ENCODE measurements around the gene PNCK.

The PNCK gene

DNA sequence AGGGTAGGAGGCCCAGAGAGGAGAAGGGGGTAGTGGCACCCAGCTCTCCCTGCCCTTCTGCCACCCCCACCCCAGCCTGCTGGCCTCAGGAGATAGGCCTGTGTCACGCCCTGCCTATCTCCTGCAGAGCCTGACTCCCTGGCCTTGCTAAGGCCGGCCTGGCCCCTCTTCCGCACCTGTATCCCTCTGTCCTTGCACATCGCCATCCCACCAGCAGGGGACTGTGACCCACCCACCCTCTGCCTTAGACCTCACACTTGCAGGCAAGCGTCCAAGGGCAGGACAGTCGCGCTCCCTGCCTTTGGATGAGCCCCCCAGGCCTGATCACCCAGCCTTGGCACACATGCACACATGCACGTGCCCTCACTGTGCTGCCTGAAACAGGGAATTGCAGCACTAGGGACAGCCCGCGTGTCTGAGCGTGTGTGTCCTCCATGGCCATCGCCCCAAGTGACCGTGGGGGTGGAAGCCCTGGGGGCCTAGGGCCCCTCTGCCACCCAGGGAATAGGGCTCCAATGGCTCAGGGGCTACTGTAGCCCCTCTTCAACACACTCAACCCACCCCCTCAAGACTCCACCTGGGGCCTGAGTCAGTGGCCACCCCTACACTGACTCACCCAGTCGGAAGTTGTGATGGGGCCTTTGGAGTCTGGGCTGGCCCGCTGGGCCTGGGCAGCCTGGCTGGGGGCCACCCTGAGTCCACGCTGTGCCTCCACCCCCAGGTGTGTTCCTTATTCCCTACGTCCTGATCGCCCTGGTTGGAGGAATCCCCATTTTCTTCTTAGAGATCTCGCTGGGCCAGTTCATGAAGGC lies 16.2 kb upstream of the PNCK start:
- H3K27me3 ChIP-seq (replicated peaks; ENCODE audit: insufficient read depth, low read length): peaks cover 5% of the 10 kb centered on the region; the same call in 1 of the 2 replicates
- no peaks in the 10 kb centered on the region for H3F3A ChIP-seq (ENCODE audit: insufficient read depth, low read length)
- no peaks in the 10 kb centered on the region for H3K9me3 ChIP-seq (replicated peaks; ENCODE audit: insufficient read depth, low read length)
- H2AFZ ChIP-seq (ENCODE audit: low read length): no peak overlapping the region
- H3K79me2 ChIP-seq (ENCODE audit: low read length): no peaks in the 10 kb centered on the region
- H3K36me3 ChIP-seq (replicated peaks; ENCODE audit: insufficient read depth, low read length): no peaks in the 10 kb centered on the region
- no peak overlapping the region for H3K27ac ChIP-seq (ENCODE audit: low read length)
- no peak overlapping the region for H3K4me3 ChIP-seq (ENCODE audit: low read length)
- H3K9ac ChIP-seq (ENCODE audit: low read length): no peak overlapping the region
- TF ChIP-seq, protein P1, sequence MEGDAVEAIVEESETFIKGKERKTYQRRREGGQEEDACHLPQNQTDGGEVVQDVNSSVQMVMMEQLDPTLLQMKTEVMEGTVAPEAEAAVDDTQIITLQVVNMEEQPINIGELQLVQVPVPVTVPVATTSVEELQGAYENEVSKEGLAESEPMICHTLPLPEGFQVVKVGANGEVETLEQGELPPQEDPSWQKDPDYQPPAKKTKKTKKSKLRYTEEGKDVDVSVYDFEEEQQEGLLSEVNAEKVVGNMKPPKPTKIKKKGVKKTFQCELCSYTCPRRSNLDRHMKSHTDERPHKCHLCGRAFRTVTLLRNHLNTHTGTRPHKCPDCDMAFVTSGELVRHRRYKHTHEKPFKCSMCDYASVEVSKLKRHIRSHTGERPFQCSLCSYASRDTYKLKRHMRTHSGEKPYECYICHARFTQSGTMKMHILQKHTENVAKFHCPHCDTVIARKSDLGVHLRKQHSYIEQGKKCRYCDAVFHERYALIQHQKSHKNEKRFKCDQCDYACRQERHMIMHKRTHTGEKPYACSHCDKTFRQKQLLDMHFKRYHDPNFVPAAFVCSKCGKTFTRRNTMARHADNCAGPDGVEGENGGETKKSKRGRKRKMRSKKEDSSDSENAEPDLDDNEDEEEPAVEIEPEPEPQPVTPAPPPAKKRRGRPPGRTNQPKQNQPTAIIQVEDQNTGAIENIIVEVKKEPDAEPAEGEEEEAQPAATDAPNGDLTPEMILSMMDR (IDR thresholded peaks at IDR 0.05; ENCODE audit: low read length): no peak
- TF ChIP-seq EZH2 (optimal IDR thresholded peaks at IDR 0.05; ENCODE audit: low read depth, low read length) (no peak), EZH2phosphoT487 (IDR thresholded peaks at IDR 0.05; ENCODE audit: low read length) (no peak)
- no peaks in the 10 kb centered on the region for H3K9me2 ChIP-seq (replicated peaks; ENCODE audit: insufficient read depth, low read length)
- H3K4me2 ChIP-seq (ENCODE audit: low read depth, low read length): no peak overlapping the region
- H3K4me1 ChIP-seq (ENCODE audit: low read length): no peaks in the 10 kb centered on the region
- H4K20me1 ChIP-seq (ENCODE audit: insufficient read depth, low read length): no peaks in the 10 kb centered on the region
- DNase-seq: no peak

DNA sequence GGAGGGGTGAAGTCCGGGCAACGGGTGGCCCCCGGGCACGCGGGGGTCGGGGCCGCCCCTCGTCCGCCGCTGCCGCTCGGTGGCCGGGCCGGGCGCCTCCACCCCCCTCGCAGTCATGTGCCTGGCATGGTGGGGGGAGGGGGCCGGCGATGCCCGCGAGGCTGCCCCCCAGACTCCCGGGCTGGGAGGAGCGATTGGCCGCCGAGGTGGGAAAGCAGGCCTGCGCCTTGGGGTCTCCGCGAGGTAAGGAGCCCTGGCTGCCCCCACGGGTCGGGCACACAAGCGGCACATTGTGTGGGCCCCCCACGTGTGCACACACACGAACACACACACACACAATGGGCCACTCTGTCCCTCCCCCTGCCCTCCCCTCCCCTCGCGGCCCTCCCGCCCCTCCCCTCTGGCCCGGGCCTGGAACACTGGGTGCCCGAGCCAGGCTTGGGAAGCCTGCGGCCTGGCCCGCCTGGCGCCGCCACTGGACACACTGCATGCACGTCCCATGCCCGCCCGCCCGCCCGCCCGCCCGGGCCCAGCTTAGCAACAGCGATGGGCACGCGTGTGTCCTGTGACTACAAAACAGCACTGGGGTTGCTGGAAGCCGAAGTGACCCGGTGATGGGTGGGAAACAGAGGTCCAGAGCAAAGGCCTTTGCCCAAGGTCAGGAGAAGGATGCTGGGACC lies 15.4 kb upstream of the PNCK start:
- Histone ChIP-seq H3K27me3 (replicated peaks; ENCODE audit: insufficient read depth, low read length) (peaks cover 5% of the 10 kb centered on the region; the same call in 1 of the 2 replicates), H3K9me3 (replicated peaks; ENCODE audit: insufficient read depth, low read length) (no peaks in the 10 kb centered on the region), H3K4me2 (ENCODE audit: low read depth, low read length) (no peak overlapping the region), H3K36me3 (replicated peaks; ENCODE audit: insufficient read depth, low read length) (no peaks in the 10 kb centered on the region), H3K9ac (ENCODE audit: low read length) (no peak overlapping the region), H3K9me2 (replicated peaks; ENCODE audit: insufficient read depth, low read length) (no peaks in the 10 kb centered on the region), H4K20me1 (ENCODE audit: insufficient read depth, low read length) (no peaks in the 10 kb centered on the region), H2AFZ (ENCODE audit: low read length) (no peak overlapping the region), H3K4me3 (ENCODE audit: low read length) (no peak overlapping the region), H3K27ac (ENCODE audit: low read length) (no peak overlapping the region), H3K4me1 (ENCODE audit: low read length) (no peaks in the 10 kb centered on the region), H3F3A (ENCODE audit: insufficient read depth, low read length) (no peaks in the 10 kb centered on the region), H3K79me2 (ENCODE audit: low read length) (no peaks in the 10 kb centered on the region)
- DNase-seq: no peak
- TF ChIP-seq EZH2phosphoT487 (IDR thresholded peaks at IDR 0.05; ENCODE audit: low read length): no peak
- TF ChIP-seq, protein P1 (IDR thresholded peaks at IDR 0.05; ENCODE audit: low read length): no peak
- TF ChIP-seq EZH2 (optimal IDR thresholded peaks at IDR 0.05; ENCODE audit: low read depth, low read length): no peak

DNA sequence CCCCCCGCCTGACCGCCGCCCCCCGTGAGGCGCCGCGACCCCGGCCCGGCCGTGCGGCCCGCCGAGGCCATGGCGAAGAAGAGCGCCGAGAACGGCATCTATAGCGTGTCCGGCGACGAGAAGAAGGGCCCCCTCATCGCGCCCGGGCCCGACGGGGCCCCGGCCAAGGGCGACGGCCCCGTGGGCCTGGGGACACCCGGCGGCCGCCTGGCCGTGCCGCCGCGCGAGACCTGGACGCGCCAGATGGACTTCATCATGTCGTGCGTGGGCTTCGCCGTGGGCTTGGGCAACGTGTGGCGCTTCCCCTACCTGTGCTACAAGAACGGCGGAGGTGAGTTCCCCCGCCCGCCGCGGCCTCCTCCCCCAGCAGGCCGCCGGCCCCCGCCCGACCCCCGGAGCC lies 14.9 kb upstream of the PNCK start:
- H3K9me2 ChIP-seq (replicated peaks; ENCODE audit: insufficient read depth, low read length): no peaks in the 10 kb centered on the region
- no peaks in the 10 kb centered on the region for H3K79me2 ChIP-seq (ENCODE audit: low read length)
- peaks cover 5% of the 10 kb centered on the region; the same call in 1 of the 2 replicates for H3K27me3 ChIP-seq (replicated peaks; ENCODE audit: insufficient read depth, low read length)
- H3K27ac ChIP-seq (ENCODE audit: low read length): no peak overlapping the region
- no peak for DNase-seq
- H4K20me1 ChIP-seq (ENCODE audit: insufficient read depth, low read length): no peaks in the 10 kb centered on the region
- no peaks in the 10 kb centered on the region for H3K36me3 ChIP-seq (replicated peaks; ENCODE audit: insufficient read depth, low read length)
- H2AFZ ChIP-seq (ENCODE audit: low read length): no peak overlapping the region
- H3K4me1 ChIP-seq (ENCODE audit: low read length): no peaks in the 10 kb centered on the region
- H3F3A ChIP-seq (ENCODE audit: insufficient read depth, low read length): no peaks in the 10 kb centered on the region
- H3K9ac ChIP-seq (ENCODE audit: low read length): no peak overlapping the region
- H3K9me3 ChIP-seq (replicated peaks; ENCODE audit: insufficient read depth, low read length): no peaks in the 10 kb centered on the region
- no peak for TF ChIP-seq EZH2 (optimal IDR thresholded peaks at IDR 0.05; ENCODE audit: low read depth, low read length)
- TF ChIP-seq, protein P1 (IDR thresholded peaks at IDR 0.05; ENCODE audit: low read length): no peak
- no peak for TF ChIP-seq EZH2phosphoT487 (IDR thresholded peaks at IDR 0.05; ENCODE audit: low read length)
- H3K4me2 ChIP-seq (ENCODE audit: low read depth, low read length): no peak overlapping the region
- no peak overlapping the region for H3K4me3 ChIP-seq (ENCODE audit: low read length)
